ENCODE data around the gene PER2.
"Not testable (repeated sequence)": the region's sequence is repeated elsewhere in the genome, so short reads cannot be mapped to it uniquely, and the experiment has no call there.

The PER2 gene, protein sequence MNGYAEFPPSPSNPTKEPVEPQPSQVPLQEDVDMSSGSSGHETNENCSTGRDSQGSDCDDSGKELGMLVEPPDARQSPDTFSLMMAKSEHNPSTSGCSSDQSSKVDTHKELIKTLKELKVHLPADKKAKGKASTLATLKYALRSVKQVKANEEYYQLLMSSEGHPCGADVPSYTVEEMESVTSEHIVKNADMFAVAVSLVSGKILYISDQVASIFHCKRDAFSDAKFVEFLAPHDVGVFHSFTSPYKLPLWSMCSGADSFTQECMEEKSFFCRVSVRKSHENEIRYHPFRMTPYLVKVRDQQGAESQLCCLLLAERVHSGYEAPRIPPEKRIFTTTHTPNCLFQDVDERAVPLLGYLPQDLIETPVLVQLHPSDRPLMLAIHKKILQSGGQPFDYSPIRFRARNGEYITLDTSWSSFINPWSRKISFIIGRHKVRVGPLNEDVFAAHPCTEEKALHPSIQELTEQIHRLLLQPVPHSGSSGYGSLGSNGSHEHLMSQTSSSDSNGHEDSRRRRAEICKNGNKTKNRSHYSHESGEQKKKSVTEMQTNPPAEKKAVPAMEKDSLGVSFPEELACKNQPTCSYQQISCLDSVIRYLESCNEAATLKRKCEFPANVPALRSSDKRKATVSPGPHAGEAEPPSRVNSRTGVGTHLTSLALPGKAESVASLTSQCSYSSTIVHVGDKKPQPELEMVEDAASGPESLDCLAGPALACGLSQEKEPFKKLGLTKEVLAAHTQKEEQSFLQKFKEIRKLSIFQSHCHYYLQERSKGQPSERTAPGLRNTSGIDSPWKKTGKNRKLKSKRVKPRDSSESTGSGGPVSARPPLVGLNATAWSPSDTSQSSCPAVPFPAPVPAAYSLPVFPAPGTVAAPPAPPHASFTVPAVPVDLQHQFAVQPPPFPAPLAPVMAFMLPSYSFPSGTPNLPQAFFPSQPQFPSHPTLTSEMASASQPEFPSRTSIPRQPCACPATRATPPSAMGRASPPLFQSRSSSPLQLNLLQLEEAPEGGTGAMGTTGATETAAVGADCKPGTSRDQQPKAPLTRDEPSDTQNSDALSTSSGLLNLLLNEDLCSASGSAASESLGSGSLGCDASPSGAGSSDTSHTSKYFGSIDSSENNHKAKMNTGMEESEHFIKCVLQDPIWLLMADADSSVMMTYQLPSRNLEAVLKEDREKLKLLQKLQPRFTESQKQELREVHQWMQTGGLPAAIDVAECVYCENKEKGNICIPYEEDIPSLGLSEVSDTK (N-terminal part only)

DNA sequence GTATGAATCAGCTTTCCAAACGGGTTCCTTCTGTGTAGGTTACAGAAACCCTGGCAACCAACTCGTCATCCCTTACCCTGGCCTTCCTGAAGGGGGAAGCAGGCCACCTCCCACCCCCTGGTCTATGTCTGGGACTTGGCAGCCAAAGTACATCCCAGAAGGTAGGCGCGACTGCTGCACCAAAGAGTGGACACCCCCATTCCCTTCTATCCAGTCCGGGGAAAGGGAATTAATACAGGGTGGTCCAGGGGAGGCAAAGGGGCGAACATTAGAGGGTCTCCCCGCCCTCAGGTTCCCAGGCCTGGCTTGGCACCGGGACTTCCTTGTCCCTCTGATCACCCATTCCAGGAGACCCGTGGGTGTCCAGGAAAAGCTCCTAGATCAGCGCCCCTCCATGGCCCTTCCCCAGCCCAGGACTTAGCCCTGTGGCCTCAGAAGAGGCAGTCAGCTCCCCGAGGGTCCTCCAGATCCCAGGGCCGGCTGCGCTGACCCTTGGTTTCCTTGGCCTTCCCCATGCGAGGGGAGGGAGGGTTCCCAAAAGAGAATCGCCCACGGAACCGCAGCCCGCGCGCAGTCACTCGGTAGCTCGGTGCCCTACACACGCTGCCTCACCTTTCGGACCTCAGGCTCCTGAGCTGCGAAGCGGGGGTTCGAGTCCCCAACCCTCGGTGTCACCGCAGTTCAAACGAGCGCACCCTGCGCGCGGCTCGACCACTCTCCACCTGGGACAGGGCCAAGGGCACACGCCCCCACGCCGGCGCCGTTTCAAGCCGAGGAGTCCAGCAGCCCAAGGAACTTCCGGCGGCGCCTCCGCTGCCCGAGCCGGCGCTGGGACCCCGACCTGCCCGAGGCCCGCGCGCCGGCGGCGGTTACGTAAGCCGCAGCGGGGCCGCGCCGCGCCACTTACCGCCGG lies at the start of gene PER2:
Gene PER2 (minus strand): TSS at position 874 of the 913 bp plus-strand sequence. CDS start 10,674 bp downstream, outside the sequence.
- DNase-seq: peak; percentile 34

DNA sequence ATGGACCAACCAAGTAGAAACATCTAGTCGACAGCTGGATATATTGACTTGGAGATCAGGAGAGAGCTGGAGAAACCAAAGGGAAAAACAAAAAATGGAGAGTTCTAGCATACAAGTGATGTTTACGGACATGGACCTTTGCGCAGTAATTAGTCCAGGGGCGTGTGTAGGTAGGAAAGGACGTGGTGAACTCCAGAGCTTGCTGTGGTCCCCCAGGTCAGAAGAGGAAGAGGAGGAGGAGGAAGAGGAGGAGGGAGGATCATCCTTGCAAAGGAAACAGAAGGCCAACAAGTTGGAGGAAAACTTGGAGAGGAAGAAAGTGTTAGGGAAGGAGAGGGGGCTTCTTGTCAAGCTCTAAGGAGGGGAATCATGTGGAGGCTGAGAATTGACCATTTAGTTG lies 49.4 kb upstream of the PER2 start:
- no peak for DNase-seq

DNA sequence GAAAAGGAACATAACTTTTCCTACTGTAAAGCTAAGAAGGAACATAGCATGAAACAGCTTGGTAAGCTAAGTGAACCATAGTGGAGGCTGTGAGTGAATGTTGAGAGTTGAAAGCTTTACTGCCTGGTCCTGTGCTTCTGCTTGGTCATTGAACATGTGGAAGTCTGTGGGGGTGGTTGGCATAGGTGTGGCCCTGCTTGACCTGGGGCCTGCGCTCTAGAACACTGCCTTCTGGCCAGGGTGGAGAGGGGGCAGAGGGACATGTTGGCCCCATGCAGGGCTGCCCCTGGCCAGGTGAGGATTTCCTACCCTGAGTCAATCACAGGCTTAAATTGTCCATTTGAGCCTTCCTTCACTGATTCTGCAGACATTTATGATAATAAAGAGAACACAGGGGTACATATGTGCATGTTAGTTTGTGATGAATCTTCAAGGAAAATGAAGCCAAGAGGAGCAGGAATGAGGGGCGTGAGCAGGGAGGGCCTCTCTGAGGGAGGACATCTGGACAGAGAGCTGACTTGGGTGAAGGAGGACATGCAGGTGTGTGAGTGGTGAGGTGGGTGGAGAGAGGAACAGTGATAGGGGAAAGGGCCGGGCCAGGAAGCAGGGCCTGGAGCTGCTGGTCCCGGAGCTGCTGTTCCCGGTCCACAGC lies 48.5 kb upstream of the PER2 start:
- DNase-seq: no peak

DNA sequence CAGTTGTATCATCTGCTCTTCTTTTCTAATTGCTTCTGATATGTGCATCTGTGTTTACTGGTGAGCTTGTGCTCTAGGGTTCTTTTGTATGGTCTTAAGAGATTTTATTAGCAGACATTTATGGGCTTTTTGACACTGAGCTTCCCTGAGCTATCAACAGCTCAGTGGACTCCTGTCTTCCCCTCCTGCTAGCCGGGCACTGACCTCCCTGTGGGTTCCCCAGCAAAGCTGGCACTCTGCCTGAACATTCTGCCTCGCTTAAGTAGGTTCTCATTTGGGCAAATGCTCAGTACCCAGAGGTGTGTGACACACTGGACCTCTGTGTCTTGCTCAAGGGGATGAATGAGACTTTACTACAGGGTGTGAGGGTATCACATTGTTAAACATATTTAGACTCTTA lies 47.7 kb upstream of the PER2 start:
- no peak for DNase-seq

DNA sequence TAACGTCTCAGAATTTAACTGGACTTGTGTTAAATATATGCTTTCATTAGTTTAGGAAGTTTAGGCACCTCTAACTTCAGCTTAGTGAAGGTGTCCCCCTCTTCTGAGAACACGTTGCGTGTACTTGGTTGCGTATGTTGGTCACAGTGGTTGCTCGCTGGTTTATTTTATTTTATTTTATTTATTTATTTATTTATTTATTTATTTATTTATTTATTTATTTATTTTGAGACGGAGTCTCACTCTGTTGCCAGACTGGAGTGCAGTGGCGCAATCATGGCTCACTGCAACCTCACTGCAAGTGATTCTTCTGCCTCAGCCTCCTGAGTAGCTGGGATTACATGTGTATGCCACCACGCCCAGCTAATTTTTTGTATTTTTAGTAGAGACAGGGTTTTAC lies 47.2 kb upstream of the PER2 start:
- not testable (repeated sequence) for DNase-seq

DNA sequence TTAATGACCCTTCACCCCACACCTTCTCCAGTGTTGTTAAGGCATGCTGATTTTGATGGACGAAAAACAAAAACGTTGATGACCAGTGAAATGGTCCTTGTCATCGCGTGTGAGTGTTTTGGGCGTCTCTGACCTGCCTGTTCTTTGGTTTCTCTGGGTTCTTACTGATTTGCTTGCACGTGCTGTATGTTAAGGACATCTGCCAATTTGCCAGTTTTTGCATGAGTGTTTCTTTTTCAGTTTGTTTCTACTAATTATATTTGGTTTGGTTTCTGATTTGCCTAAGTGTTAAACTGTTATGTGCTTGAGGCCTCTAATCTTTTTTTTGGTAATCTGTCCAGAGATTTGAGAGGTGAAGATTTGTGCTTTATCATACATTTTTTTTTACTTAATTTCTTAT lies 46.5 kb upstream of the PER2 start:
- no peak for DNase-seq

DNA sequence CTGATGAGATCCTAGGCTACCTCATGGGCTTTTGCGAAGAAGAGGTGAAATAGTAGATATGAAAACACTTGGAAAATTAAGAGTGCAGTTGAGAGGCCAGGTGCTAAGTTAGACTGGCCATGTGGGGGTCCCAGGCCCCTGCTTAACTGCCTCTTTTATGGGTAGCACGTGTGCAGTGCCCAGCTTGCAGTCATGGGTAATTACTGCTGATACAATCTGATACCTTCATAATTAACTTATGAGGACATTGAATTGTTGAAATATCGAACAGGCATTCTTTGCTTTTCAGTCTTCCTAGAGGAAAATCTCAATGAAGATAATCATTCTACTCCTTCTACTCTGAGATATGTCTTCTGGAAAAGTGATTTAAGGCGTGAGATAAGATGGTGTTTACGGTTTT lies 43.5 kb upstream of the PER2 start:
- no peak for DNase-seq

DNA sequence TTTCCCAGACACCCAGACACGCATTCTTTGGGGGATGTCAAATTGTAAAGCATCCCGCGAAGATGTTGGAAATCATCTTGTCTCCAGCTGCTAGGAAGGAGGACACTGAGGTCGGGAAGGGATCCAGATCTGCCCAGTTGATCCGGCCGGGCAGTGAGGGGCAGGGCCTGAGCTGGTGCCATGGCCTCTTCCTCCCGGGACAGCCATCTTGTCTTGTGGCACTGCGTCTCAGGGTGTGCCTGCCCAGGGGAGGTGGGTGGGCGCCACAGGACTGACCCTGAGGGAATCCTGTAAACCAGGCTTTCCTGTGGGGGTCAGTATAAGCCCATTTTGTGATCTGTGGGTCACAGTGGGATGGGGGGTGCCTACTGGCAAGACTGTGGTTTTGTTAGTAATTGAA lies 42.0 kb upstream of the PER2 start:
- no peak for DNase-seq

DNA sequence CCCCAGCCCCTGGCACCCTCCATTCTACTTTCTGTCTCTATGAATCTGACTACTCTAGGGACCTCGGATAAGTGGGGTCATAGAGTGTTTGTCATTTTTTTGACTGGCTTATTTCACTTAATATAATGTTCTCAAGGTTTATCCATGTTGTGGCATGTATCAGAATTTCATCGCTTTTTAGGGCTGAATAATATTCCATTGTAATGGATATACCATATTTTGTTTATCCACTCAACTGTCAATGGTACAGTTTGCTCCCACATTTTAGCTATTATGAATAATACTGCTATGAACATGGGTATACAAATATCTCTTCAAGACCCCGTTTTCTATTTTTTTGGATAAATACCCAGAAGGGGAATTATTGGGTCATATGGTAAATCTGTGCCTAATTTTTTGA lies 39.3 kb upstream of the PER2 start:
- DNase-seq: no peak

DNA sequence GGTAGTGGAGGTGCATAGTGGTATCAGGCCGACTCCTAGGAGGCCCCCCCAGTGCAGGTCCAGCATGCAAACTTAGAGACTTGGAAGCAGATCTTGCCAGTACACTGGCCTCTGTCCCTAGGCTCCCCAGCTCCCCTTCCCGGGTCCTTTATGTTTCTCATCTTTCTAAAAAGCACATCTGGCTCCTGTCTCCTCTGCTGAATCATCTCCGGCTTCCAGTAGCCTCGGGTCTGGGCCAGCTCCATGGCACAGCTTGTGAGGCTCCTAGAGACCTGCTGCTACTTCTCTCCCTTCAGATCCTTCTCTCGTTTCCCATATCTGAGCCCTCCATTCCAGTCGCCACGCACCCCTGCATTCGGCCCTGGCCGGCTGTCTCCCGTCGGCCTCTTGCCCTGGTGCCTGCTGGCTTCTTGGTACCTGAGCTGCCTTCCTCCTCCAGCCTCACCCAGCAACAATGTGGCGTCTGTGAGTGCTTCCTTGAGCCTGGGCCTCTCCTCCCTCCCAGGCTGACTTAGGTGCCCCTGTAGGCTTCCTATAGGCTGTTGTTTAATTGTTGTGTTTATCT lies 38.5 kb upstream of the PER2 start:
- DNase-seq: no peak

DNA sequence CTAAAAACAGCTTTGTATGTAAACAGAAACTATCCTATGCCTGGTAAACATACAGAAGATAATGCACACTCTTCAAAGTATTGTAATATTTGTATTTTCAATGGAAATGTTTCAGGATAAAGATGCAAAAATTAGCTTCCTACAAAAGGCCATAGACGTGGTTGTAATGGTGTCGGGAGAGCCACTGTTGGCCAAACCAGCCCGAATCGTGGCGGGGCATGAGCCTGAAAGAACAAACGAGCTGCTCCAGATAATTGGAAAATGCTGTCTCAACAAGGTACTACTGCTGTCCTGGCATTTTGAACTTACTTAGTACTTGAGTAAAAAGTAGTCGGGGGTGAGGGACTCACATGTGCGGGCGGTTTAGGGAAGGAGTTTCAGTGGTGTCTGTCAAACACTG lies 37.3 kb upstream of the PER2 start:
- no peak for DNase-seq

DNA sequence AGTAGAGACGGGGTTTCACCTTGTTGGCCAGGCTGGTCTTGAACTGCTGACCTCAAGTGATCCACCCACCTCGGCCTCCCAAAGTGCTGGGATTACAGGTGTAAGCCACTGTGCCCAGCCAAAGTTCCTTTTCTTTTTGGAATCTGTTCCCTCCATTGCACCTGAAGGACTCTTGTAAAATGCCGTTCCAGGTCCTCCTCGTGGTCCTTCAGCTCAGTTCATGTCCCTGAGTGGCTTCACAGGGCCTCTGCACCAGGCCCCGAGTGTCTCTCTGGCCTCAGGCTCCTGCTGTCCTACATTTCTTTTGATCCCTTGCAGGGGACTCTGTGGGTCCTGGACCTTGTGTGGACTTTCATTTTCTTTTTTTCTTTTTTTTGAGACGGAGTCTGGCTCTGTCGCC lies 35.8 kb upstream of the PER2 start:
- not testable (repeated sequence) for DNase-seq

DNA sequence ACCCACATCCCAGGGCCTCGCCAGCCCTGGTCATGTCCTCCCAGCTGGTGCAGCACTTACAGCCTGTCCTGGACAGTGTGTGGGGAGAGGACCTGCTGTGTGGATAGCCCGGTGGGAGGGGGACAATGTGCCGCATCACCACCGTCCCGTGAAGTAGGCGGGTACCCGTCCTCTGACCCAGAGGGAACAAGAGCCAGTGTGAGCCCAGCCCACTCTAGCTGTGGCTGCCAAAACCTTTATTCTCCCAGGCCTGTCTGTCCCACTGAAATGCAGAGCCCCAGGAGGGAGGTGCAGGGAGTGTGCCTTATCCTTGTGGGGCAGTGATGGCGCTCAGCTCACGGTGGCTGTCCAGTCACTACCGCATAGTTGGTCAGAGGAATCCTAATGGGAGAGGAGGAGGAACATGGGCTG lies 33.6 kb upstream of the PER2 start:
- no peak for DNase-seq

DNA sequence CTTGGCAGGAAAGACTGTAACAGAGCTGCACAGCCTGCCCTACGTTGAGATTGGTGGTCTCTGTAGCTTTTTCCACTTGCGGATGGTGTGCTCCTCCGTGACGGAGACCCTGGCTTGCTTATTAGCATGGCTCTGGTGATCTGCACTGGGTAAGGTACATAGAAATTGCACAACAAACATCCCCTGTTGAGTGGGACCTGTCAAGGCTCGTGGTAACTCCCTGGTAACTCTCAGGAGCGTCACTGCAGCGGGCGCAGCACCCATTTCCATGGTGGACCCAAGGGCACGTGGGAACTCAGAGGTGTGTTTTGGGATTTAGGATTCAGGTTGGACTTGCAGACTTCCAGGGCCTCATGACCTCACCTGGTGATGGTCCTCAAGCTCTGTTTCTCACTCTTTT lies 33.1 kb upstream of the PER2 start:
- DNase-seq: no peak

DNA sequence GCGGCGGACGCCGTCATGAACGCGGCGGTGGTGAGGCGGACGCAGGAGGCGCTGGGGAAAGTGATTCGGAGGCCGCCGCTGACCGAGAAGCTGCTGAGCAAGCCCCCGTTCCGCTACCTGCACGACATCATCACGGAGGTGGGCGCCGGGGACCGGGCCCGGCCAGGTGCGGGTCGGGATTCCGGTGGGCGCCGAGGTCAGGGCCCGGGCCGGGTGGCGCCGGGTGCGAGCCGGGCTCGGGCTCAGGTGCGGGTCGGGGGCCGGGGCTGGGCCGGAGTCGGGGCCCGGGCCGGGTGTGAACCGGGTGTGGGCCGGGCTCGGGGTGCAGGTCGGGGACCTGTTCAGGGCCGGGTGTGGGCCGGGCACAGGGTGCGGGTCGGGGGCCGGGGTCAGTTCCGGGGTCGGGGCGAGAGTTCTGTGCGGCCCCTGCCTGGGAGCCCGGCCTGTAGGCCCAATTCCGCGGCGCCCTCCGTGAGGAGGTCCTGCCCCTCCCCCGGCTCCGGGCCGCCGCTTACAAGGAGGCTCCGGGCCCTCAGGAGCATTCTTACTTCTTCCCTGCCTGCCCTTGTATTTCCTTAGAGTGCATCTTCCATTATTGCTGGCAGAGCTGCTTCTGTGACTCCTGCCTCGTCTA lies 32.4 kb upstream of the PER2 start:
- DNase-seq: no peak

DNA sequence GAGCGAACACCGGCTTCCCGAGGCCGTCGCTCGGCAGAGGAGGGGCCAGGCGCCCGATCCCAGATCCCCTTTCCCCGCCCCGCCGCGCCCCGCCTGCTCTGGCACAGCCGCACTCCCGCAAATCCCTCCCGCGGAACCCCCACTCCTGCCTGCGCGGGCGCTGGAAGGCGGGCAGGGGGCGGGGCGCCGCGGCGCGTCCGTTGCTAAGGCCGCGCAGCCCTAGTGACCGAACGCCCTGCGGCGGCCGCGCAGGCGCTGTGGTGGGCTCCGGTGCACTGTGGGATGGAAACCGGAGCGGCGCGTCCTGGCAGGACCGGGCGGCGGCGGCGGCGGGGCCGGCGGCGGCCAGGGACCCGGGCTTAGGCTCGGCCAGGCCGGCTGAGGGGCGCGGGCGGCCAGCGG lies 31.8 kb upstream of the PER2 start, which contains the start of gene TRAF3IP1:
Gene TRAF3IP1 (plus strand): TSS at position 273 of the 402 bp plus-strand sequence. CDS start 145 bp downstream, outside the sequence.
- peak; percentile 83 for DNase-seq

DNA sequence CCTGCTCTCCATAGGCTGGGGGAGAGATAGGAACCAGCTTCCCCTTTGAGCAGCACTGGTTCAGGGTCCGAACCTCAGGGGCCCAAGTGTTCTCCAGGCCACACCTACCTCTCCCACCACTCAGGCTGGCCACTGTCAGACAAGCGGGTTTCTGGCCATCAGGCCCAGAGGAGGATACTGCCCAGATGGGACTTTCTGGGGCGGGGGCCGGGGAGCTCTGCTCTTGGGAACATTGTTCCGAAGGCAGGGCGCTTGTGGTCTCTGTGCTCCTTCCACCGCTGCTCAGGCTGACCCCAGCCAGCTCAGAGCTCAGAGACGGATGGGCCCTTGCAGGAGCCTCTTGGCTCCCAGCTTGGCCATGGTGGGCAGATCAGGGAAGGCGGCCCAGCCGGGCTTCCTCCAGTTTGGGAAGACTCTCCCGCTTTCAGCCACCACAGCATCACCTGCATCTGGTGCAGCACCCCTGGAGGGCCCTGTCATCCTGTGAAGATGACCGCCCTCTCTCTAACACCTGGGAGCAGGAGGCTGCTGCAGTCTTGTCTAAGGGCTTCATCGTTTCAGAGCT lies 26.7 kb upstream of the PER2 start:
- no peak for DNase-seq

DNA sequence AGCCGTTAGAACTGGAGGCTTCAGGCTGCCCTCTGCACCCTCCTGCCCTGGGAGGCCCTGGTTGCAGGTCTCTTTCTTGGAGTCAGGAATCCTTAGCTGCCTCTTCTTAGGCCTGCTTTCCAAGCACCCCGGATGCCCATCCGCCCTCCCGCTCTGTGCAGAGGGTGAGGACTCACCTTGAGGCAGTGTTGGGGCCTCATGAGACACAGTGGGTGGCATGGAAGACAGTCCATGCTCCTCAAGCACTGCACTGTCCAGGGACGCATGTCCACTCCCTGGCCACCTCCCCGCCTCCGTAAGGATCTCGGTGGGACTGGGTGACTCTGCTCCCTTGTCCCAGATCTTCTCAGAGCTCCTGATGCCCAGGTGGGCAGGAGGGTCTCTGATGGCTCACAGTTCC lies 26.2 kb upstream of the PER2 start:
- DNase-seq: no peak

DNA sequence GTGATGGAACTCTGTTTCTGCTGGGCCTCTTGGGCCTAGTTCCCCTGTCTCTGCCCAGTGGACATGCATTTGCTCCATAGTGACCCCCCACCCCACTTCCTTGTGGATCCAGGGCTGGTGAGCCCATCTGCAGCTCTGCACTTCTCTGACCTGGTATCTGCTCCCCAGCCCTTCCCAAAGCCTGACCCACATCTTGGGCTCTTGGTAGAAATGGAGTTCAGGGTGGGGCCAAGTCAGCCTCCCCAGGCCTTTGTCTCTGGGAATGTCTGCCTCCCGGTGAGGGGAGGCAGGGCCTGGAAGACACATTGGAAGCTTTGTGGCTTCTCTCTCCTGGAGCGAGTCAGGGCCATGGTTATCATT lies 25.6 kb upstream of the PER2 start:
- no peak for DNase-seq

DNA sequence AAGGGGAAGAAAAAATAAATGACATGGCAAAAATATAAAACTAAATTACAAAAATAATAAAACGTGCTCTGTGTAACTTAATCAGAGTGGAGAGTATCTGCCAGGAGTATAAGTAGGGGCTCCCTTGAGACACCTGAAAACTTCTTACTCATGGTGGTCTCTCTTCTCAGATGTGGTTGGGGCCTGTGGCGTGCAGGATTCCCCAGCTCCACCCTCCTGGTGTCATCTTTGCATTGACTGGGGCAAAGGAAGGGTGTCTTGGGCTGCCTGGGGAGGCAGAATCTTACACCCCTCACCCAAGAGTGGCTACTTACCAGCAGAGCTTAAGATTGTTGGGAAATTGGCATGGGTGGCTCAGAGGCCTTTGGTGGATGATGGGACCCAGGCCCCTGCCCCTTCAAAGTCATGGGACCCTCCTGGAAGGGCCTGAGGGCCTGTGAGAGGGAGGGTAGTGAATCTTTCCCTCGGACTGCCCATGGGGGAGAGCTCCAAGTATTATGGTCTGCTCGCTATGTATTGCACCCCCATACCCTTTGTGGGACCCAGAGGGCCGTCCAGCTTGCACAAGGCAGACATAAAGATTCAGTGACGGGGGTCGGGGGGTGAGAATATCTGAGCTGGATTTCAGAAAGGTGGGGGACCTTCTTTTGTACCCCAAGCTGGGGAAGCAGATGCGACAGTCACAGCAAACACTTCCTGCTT lies 25.0 kb upstream of the PER2 start:
- DNase-seq: no peak
